Stomach (tissue), 4 donors: Measurements from ENCODE around the gene TMEM143.

Experiments
- CTCF ChIP-seq, 7 experiments: fragments of 450-650 bp in 4 of 7; fragments of 200-600 bp in 3 of 7; sonication (generic) in 3 of 7; IDR thresholded peaks; one replicate each; pipeline ENCODE4 v1.5.1; 2016 to 2019; ENCODE audit warnings: antibody characterized with exemption in 7 of 7, control low read depth in 2 of 7, mild to moderate bottlenecking in 1 of 7
- POLR2A ChIP-seq, 4 donors: fragments of 450-650 bp; IDR thresholded peaks; one replicate each; pipeline ENCODE4 v1.6.1; 2016; ENCODE audit warnings: antibody characterized with exemption in 4 of 4, control low read depth in 2 of 4, mild to moderate bottlenecking in 1 of 4, moderate library complexity in 1 of 4
- POLR2AphosphoS5 ChIP-seq, 3 donors: sonication (generic); formaldehyde crosslinking; IDR thresholded peaks; one replicate each; pipeline ENCODE4 v1.6.1; 2016; ENCODE audit warnings: antibody characterized with exemption in 3 of 3

- TF ChIP-seq CTCF (IDR thresholded peaks at IDR 0.05), result no peak
- no peak for TF ChIP-seq POLR2AphosphoS5 (IDR thresholded peaks at IDR 0.05)
- no peak for TF ChIP-seq POLR2A (IDR thresholded peaks at IDR 0.05)
Observed at GRCh38 chr19:48355365-48355954, 8.3 kb downstream of the TMEM143 start.
